Measurements from ENCODE around the gene MRFAP1. TPM values are rescaled to one million over a fixed set of nuclear protein-coding genes. Genes with fewer than 3 reads are reported as not detected.

The MRFAP1 gene
- total RNA-seq, 2 experiments from 2014 or later = 150 to 151 TPM

GRCh38 chr4:6603128-6603527, 37.4 kb upstream of the MRFAP1 start:
- DNase-seq = no peak
- Mint-ChIP-seq H3K4me1 (ENCODE audit: low read depth) (no peaks in the 10 kb centered on the region), H3K9me3 (peaks cover 15% of the 10 kb centered on the region), H3K27ac (no peak overlapping the region), H3K27me3 (ENCODE audit: low read depth) (no peaks in the 10 kb centered on the region), H3K36me3 (ENCODE audit: low read depth) (peaks cover 46% of the 10 kb centered on the region), H3K4me3 (no peak overlapping the region)
- intact Hi-C loops (cut with micrococcal nuclease) = no loop called here
- CTCF ChIA-PET = no interaction called here

DNA sequence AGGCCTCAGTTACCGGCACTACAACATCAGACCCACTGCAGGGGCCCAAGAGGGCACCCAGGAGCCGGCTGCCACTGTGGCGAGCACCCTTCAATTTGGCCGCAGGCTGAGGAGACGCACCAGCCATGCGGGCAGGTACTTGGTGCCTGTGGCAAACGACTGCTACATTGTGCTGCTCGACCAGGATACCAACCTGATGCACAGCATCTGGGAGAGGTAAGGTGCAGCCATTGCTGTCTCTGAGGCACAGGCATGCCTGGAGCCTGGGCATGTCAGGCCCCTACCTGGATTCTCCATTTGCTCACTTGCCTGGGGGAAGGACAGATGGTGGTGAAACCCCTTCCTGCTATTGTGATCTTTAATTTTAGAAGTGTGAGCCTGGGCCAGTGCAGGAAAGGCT, 35.4 kb upstream of the MRFAP1 start:
- peaks cover 46% of the 10 kb centered on the region for H3K36me3 Mint-ChIP-seq (ENCODE audit: low read depth)
- H3K4me1 Mint-ChIP-seq (ENCODE audit: low read depth) = no peaks in the 10 kb centered on the region
- no peak overlapping the region for H3K4me3 Mint-ChIP-seq
- H3K27ac Mint-ChIP-seq = no peak overlapping the region
- intact Hi-C loops (cut with micrococcal nuclease) = no loop called here
- H3K9me3 Mint-ChIP-seq = peaks cover 15% of the 10 kb centered on the region
- DNase-seq = peak; percentile 9
- CTCF ChIA-PET = no interaction called here
- no peaks in the 10 kb centered on the region for H3K27me3 Mint-ChIP-seq (ENCODE audit: low read depth)

- CTCF ChIA-PET = no interaction called here
- Mint-ChIP-seq H3K9me3 (peaks cover 15% of the 10 kb centered on the region), H3K27ac (no peak overlapping the region), H3K27me3 (ENCODE audit: low read depth) (no peaks in the 10 kb centered on the region), H3K4me3 (no peak overlapping the region), H3K4me1 (ENCODE audit: low read depth) (no peaks in the 10 kb centered on the region), H3K36me3 (ENCODE audit: low read depth) (peaks cover 46% of the 10 kb centered on the region)
- DNase-seq = no peak
- intact Hi-C loops (cut with micrococcal nuclease) = no loop called here
Observed at GRCh38 chr4:6605605-6606004, 34.9 kb upstream of the MRFAP1 start.

DNA sequence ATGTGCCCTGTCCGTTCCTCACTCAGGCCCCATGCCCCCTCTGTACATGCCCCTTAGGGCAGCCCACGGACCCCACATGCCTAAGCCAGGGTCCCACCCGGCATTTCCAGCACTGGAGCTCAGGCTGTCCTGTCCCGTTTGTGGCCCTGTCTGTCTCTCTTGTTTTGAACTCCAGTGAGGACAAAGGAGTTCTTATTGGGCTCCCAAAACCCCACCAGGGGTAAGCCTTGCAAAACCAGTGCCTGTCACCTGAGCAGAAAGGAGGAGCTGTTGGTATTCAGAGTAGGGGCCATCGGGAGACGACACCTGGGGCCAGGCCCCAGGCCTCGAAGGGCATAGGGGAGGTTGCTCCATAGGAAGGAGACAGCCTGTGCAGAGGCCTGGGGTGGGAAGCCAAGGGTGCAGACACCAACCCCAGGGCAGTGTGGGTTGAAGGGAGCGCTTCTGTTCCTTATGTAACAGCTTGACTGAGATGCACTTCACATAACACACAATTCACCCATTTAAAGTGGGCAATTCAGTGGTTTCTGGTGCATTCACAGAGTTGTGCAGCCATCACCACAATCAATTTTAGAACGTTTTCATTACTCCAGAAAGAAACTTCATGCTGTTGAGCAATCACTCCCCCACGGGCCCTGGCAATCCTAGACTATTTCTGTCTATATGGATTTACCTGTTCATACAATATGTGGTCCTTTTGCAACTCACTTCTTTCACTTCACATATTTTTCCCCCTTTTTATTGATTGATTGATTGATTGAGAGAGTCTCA, 33.8 kb upstream of the MRFAP1 start:
- Mint-ChIP-seq H3K4me3 (no peak overlapping the region), H3K4me1 (ENCODE audit: low read depth) (no peaks in the 10 kb centered on the region), H3K36me3 (ENCODE audit: low read depth) (peaks cover 45% of the 10 kb centered on the region), H3K9me3 (peaks cover 15% of the 10 kb centered on the region), H3K27ac (no peak overlapping the region), H3K27me3 (ENCODE audit: low read depth) (no peaks in the 10 kb centered on the region)
- intact Hi-C loops (cut with micrococcal nuclease) = no loop called here
- CTCF ChIA-PET = no interaction called here
- no peak for DNase-seq

- no peak overlapping the region for H3K4me3 Mint-ChIP-seq
- CTCF ChIA-PET = no interaction called here
- no peak overlapping the region for H3K27ac Mint-ChIP-seq
- intact Hi-C loops (cut with micrococcal nuclease) = no loop called here
- no peak for DNase-seq
- peaks cover 15% of the 10 kb centered on the region for H3K9me3 Mint-ChIP-seq
- no peaks in the 10 kb centered on the region for H3K4me1 Mint-ChIP-seq (ENCODE audit: low read depth)
- peaks cover 38% of the 10 kb centered on the region for H3K36me3 Mint-ChIP-seq (ENCODE audit: low read depth)
- no peaks in the 10 kb centered on the region for H3K27me3 Mint-ChIP-seq (ENCODE audit: low read depth)
Observed at GRCh38 chr4:6607368-6608055, 33.0 kb upstream of the MRFAP1 start.

GRCh38 chr4:6608758-6609414, 31.6 kb upstream of the MRFAP1 start:
- CTCF ChIA-PET = no interaction called here
- H3K27me3 Mint-ChIP-seq (ENCODE audit: low read depth) = no peaks in the 10 kb centered on the region
- peaks cover 11% of the 10 kb centered on the region for H3K9me3 Mint-ChIP-seq
- intact Hi-C loops (cut with micrococcal nuclease) = no loop called here
- no peak for DNase-seq
- H3K36me3 Mint-ChIP-seq (ENCODE audit: low read depth) = peaks cover 35% of the 10 kb centered on the region
- no peaks in the 10 kb centered on the region for H3K4me1 Mint-ChIP-seq (ENCODE audit: low read depth)
- no peak overlapping the region for H3K27ac Mint-ChIP-seq
- no peak overlapping the region for H3K4me3 Mint-ChIP-seq

DNA sequence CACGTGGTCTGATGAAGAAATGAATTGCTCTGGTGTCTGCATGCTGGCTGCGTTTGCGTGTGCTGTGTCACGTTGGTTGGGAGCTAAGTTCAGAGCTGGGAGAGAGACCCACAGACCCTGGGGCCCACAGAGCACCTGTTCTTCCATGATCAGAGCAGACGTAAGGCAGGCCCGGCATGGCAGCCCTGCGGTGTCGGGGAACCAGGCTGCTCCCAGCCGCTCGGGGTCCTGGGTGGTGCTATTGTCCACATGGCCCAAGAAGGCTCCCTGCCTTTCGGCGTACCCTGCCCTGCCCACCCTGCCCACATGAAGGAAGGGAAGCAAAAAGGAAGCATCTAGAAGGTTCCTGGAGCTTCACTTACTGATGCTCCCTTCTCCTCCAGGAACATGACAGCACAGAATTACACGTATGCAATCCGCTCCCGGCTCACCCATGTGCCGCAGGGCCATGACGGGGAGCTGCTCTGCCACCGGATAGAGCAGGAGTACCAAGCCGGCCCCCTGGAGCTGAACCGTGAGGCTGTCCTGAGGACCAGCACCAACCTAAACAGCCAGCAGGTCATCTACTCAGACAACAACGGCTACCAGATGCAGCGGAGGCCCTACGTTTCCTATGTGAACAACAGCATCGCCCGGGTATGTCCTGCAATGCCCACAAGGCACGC, 30.9 kb upstream of the MRFAP1 start:
- Mint-ChIP-seq H3K27ac (no peak overlapping the region), H3K27me3 (ENCODE audit: low read depth) (no peaks in the 10 kb centered on the region), H3K9me3 (peaks cover 5% of the 10 kb centered on the region), H3K4me1 (ENCODE audit: low read depth) (no peaks in the 10 kb centered on the region), H3K4me3 (no peak overlapping the region), H3K36me3 (ENCODE audit: low read depth) (peaks cover 29% of the 10 kb centered on the region)
- DNase-seq = no peak
- intact Hi-C loops (cut with micrococcal nuclease) = no loop called here
- CTCF ChIA-PET = no interaction called here

GRCh38 chr4:6610856-6611430, 29.5 kb upstream of the MRFAP1 start:
- H3K4me3 Mint-ChIP-seq = no peak overlapping the region
- H3K4me1 Mint-ChIP-seq (ENCODE audit: low read depth) = no peaks in the 10 kb centered on the region
- peaks cover 19% of the 10 kb centered on the region for H3K36me3 Mint-ChIP-seq (ENCODE audit: low read depth)
- H3K9me3 Mint-ChIP-seq = no peaks in the 10 kb centered on the region
- CTCF ChIA-PET = no interaction called here
- no peak overlapping the region for H3K27ac Mint-ChIP-seq
- intact Hi-C loops (cut with micrococcal nuclease) = no loop called here
- no peaks in the 10 kb centered on the region for H3K27me3 Mint-ChIP-seq (ENCODE audit: low read depth)
- no peak for DNase-seq

- DNase-seq = no peak
- CTCF ChIA-PET = no interaction called here
- no peaks in the 10 kb centered on the region for H3K4me1 Mint-ChIP-seq (ENCODE audit: low read depth)
- no peak overlapping the region for H3K27ac Mint-ChIP-seq
- no peaks in the 10 kb centered on the region for H3K27me3 Mint-ChIP-seq (ENCODE audit: low read depth)
- intact Hi-C loops (cut with micrococcal nuclease) = no loop called here
- H3K4me3 Mint-ChIP-seq = no peak overlapping the region
- H3K36me3 Mint-ChIP-seq (ENCODE audit: low read depth) = peaks cover 20% of the 10 kb centered on the region
- H3K9me3 Mint-ChIP-seq = no peaks in the 10 kb centered on the region
Observed at GRCh38 chr4:6612961-6613675, 27.4 kb upstream of the MRFAP1 start.

DNA sequence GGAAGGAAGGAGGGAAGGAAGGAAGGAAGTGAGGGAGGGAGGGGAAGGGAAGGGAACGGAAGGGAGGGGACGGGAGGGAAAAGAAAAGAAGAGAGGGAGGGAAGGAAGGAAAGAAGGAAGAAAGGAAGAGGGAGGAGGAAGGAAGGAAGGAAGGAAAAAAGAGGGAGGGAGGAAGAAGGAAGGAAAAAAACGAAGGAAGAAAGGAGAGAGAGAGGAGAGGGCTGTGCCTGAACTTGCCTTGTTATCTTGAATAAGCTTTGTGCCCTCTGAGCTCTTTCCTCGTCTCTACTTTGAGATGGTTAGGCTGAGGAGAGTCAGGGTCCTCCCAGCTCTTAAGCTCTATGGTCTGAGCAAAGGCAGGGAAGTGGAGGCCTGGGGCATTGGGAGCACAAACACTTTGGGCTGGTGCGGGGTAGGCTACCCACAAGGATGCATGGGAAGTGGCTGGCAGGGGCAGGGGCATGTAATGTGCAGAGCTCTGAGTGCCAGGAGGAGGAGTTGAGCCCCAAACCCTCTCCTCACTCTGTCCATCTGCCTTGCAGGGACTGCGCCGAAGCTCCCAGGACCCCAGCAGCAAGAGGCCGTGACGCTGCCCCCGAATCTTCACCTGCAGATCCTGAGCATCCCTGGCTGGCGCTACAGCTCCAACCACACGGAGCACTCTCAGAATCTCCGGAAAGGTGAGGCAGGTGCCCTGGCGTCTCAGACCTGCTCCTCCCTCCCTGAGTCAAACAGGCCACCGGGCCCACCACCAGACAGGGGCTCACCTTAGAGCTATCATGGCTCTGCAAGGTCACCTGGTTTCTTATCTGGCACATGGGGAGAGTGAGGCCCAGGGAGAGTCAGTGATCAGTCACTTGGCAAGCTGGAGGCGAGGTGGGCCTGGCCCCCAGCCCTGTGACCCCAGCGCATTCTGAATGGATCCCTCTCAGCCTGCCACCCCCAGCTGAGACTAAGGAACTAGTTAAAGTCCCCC, 26.5 kb upstream of the MRFAP1 start:
- Mint-ChIP-seq H3K27me3 (ENCODE audit: low read depth) (no peaks in the 10 kb centered on the region), H3K9me3 (no peaks in the 10 kb centered on the region), H3K4me3 (no peak overlapping the region), H3K4me1 (ENCODE audit: low read depth) (no peaks in the 10 kb centered on the region), H3K27ac (peak overlapping the region; percentile 41), H3K36me3 (ENCODE audit: low read depth) (peaks cover 25% of the 10 kb centered on the region)
- CTCF ChIA-PET = interaction anchor here (0.6 kb wide), 1 partner anchor 1262 kb away, joined by 3 read pairs; no protein-coding TSS in a partner anchor
- intact Hi-C loops (cut with micrococcal nuclease) = no loop called here
- DNase-seq = no peak

DNA sequence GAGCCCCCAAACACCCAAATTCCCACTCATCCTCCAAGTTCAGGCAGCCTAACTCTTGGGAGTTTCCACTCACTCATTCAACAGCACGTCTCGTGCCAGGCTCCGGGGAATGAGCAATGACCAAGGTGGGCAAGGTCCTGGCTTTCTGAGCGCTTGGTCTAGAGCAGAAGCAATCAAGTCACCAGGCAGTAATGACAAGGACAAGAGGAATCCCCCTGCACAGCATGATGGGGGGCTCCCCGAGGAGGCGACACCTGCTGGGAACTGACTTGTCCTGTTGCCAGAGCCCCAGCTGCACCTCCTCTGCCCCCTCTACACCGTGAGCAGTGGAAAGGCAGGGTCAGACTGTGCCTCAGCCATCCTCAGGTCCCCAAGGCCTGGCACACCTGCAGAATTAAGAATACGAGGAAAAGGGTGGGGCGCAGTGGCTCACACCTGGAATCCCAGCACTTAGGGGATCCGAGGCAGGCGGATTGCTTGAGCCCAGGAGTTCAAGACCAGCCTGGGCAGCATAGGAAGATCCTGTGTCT, 25.7 kb upstream of the MRFAP1 start:
- Mint-ChIP-seq H3K9me3 (no peaks in the 10 kb centered on the region), H3K27ac (no peak overlapping the region), H3K36me3 (ENCODE audit: low read depth) (peaks cover 25% of the 10 kb centered on the region), H3K4me3 (no peak overlapping the region), H3K4me1 (ENCODE audit: low read depth) (no peaks in the 10 kb centered on the region), H3K27me3 (ENCODE audit: low read depth) (no peaks in the 10 kb centered on the region)
- DNase-seq = no peak
- CTCF ChIA-PET = no interaction called here
- intact Hi-C loops (cut with micrococcal nuclease) = no loop called here
